ENCODE results near the gene INSRR.

Gene INSRR

DNA sequence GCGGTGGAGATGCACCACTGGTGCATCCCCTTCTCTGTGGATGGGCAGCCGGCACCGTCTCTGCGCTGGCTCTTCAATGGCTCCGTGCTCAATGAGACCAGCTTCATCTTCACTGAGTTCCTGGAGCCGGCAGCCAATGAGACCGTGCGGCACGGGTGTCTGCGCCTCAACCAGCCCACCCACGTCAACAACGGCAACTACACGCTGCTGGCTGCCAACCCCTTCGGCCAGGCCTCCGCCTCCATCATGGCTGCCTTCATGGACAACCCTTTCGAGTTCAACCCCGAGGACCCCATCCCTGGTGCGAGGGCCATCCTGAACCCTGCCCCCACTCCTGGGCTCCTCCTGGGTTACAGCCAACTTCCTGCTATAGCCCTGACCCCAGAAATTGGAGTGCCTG lies 14.7 kb upstream of the INSRR start:
- DNase-seq: no peak

DNA sequence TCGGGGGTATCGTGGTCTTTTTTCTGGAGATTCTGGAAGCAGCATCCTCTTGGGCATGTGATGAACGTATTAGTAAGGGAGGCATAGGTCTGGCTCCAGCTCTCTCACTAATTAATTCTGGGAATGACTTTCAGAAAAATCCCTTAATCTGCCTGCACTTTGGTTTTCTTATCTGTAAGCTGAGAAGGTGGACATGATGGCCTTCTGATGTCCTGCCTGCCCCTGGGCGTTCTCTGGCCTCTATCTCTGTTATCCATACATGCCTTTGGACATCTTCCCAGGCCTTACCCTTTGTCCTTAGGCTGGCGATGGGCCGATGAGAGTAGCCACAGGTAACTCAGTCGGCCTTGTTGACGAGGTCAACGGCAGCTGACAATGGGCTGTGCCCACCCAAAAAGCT lies 10.5 kb upstream of the INSRR start:
- no peak for DNase-seq

DNA sequence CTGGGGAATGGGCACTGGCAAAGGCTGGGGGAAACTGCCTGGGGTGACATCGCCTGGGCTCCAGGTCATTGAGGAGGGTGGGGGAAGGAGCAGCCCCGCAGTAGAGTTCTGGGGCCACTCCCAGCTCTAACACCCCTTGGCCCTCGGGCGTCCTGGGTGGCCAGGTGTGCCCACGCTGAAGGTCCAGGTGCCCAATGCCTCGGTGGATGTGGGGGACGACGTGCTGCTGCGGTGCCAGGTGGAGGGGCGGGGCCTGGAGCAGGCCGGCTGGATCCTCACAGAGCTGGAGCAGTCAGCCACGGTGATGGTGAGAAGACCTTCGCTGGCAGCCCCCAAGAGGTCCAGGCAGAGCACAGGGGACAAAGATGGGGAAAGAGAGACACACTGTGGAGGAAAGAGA lies 9.4 kb upstream of the INSRR start:
- no peak for DNase-seq

DNA sequence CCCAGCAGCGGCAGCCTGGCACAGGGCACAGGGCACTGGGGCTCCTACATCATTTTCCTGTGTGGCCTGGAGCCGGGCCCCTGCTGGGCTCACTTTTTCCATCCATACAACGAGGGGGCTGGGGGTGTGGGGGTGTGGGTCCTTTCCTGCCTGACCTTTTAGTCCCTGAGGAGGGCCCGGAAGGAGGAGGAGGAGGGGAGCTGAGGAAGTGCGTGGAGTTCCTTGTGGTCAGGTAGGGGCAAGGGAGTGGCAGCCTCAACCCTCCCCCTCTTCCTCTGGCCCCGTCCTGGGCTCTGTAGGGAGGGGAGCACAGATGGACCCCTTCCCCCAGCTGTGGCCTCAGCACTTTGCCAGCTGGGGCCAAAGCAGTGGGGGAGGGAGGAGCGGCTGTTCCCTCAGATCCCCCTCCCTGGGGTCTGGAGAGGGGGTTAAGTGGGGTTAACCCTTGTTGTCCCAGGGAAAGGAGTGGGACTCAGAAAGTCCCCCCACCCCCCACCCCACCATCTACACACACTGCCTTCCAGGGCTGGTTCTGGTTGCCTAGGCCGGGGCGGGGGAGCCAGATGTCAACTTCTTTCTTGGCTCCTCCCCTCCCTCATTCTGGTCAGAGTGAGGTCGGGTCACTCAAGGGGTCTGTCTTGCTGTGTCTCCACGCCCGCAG lies 7.5 kb upstream of the INSRR start:
- no peak for DNase-seq

DNA sequence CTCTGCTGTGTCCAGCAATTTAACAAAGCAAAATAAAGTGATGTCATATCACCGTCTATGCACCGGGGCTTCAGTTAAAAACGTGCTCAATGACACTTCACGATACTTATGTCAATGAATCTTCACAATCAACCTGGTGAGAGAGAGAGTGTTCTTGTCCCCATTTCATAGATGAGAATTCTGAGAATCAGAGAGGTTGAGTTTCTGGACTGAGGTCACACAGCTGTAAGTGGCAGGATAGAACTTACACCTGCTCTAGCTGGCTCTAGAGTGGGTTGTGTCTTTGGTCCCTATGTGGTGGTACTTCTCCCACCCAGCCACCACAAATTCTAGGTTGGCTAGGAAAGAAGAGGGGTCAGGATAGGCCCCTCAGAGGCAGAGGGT lies 6.9 kb upstream of the INSRR start:
- no peak for DNase-seq

DNA sequence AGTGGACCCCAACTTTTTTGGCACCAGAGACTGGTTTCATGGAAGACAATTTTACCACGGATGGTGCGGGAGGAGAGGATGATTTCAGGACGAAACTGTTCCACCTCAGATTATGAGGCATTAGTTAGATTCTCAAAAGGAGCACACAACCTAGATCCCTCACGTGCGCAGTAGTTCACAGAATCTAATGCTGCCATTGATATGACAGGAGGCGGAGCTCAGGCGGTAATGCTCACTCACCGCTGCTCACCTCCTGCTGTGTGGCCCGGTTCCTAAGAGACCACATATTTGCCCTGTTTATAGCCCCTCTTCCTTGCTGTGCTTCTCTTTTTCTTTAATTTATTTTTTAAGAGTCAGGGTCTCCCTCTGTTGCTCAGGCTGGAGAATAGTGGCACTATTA lies 6.3 kb upstream of the INSRR start:
- DNase-seq: no peak

DNA sequence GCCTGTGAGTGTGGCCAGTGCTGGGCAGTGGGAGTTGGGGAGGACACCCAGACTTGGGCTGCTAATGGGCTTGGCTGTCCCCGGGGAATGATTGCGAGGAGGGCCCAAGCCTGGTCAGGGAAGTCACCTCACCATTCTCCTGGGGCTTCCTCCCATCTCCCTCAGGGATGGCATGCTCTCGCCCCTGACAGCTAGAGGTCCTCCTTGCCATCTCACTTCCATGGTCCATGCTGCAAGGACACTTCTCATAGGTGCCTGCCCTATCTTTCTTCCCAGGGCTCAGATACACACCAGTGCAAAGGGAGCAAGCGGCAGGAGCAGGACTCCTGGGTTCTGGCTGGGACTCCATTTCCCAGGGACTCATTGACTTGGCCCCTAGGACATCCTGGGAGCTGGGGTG lies 5.9 kb upstream of the INSRR start:
- DNase-seq: no peak

DNA sequence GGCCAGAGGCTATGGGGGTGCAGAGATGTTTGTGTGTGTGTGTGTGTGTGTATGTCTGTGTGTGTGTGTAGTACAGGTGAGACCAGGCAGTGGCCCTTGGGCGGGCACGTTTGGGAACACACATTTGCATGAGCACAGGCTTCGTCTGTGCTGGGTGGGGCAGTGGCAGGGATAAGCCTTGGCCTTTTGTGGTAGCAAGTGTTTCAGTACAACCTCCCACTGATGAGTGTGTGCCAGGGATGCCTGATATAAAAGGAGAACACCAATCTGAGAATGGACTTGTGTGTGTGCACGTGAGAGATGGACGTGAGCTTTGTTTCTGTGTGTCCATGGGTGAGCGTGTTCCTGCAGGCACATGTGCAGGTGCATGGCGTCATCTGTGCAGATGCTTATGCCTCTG lies 4.7 kb upstream of the INSRR start:
- DNase-seq: no peak

DNA sequence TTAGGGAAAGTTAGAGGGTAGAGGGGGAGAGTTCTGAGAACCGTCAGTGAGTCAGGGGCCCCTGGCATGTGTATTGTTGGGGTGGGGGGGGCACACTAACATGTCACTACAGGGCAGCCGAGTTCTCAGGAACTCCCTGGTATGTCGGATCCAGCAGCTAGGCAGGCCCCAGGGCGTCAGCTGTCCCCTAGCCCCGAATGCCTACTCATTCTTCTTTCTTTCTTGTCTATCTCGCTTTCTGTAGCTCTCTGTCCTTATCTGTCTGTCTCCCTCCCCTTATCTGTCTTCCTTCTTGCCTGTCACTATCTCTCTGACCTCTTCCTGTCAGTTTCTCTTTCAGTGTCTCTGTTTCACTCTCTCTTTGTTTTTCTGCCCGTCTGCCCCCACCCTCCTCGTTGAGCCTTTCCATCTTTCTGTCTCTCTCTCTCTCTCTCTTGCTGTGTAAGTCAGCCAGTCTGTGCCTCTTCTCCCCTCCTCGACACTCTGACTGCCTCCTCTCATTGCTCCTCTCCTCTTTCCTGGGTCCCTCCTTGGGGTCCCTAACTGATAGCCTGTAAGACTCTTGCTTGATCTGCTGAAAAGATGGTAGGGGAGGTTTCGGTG lies 4.2 kb upstream of the INSRR start:
- no peak for DNase-seq

DNA sequence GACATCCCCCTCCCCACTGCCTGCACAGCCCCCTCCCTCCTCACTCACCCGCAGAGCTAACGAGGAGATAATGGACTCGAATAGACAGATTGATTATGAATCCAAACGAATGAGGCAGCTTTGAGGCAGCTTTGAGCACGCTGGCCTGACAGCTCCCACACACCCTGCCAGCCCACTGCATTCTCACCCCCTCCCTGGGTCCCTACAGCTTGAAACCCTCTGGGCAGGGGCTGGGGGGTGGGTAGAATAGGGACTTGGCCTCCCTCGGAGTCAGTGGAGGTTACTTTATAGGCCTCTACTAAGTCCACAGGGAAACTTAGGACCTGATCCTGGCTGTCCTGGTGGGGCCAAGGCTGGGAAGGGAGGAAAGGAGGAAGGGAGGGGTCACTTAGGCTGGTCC lies 3.7 kb upstream of the INSRR start:
- no peak for DNase-seq

DNA sequence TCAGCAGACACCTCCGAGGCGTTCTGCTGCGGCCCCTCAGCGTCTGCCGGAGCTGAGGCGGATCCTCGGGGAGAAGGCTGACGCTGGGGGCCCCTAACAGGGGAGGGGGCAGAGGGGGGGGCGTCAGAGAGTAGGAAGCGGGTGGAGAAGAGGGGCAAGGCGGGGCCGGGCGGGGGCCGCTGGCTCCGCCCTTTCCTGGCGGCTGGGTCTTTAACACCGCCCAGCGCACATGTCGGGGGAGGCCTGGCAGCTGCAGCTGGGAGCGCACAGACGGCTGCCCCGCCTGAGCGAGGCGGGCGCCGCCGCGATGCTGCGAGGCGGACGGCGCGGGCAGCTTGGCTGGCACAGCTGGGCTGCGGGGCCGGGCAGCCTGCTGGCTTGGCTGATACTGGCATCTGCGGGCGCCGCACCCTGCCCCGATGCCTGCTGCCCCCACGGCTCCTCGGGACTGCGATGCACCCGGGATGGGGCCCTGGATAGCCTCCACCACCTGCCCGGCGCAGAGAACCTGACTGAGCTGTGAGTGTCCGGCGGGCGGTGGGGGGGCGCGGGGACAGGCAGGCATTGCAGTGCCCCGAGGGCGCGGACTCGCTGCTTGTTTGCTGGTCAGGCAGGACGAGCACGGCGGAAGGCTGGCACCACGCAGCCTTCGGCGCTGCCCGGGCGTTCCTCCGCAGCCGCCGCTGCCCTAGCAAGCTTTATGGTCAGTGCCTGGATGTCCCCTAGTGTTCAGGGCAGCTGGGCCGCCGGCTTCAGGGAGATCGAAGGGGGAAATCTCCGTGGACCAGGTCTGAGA lies 1.9 kb upstream of the INSRR start, which contains the start of gene NTRK1:
Gene NTRK1, plus strand, starts transcription at position 238 of the 796 bp plus-strand sequence. Its CDS starts 70 bp downstream, at position 308.
- DNase-seq: peak; percentile 89

DNA sequence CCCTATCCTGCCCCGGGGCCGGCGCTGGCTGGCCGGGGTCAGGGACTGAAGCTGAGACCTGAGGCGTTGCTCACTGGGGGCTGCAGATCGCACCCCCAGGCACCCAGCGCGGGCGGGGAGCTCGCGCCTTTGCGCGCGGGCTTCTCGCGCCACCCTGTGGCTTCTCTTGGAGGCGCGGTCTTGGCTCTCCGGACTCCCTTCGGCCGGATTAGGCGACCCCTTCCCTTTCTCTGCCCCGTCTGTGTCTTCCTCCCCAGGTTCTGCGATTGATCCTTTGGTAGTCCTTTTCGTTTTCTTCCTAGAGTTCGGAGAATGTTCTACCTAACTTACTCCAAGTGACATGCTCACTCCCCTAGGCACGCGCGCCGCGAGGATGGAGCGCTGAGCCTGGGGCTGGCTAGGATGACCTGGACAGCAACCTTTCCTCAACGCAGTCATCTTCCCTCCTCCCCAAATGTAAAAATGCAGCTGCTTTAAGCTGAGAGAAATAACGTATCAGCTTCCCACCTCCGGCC lies 1.3 kb upstream of the INSRR start:
- peak; percentile 82 for DNase-seq

DNA sequence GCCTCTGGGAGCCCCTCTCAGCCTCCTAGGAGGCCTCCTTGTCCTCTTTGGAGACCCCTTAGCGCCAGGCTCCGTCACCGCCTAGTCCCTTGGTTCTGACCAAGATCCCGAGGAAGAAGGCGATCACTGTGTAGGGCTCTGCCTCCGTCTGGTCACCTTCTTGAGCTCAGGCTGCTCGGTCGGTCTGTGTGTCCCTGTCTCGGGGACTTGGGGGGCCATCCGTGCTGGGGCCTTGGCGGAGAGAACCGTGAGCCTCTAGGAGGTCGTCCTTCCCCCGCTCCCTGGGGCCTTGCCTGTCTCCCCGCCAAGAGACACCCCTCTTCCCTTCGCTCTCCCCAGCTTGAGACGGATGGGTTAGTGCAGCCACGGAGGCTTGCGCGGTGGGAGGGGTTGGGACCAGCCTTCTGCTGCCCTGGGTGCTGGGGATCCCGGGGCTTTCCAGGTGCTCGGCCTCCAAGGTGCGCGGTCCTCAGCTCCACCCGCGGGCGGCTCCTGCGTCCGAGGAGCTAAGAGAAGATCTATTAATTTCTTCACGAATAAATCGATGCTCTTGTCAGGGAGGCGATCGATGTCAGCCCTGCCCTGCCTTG lies 701 bp upstream of the INSRR start:
- peak; percentile 40 for DNase-seq

DNA sequence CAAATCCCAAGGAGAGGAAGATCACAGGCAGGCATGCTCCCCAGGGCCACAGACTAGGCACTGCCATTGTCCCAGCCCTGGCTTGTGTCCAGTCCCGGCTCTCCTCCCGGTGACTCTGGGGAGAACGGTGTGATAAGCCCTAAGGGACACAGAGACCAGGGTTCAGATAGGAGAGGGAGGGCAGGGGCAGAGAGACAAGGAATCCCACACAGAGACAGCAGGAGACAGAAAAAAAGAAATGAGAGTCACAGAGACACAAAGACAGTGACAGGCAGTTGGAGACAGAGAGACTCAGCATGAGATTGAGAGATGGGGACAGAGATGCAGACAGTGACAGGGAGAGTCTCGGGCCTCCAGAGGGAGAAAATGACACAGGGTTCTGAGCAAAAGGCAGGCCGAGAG lies 361 bp downstream of the INSRR start:
- DNase-seq: no peak

DNA sequence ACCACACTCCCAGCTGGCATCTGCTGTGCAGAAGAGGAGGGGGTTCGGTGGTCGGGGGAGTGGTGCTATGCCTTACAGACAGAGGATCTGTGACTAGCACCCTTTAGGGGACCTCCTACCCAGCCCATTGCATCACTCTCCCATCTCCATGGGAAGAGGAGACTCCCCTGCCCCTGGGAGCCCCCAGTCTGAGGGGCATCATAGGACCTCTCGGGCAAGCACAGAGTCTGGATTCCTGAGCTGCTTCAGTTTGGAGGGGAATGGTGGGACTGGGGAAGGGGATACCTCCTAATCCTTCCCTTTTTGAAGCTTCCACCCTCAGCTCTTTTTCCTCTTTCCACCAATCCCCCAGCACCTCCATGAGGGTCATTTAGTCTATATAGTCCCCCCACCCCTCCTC lies 1.4 kb downstream of the INSRR start:
- no peak for DNase-seq

DNA sequence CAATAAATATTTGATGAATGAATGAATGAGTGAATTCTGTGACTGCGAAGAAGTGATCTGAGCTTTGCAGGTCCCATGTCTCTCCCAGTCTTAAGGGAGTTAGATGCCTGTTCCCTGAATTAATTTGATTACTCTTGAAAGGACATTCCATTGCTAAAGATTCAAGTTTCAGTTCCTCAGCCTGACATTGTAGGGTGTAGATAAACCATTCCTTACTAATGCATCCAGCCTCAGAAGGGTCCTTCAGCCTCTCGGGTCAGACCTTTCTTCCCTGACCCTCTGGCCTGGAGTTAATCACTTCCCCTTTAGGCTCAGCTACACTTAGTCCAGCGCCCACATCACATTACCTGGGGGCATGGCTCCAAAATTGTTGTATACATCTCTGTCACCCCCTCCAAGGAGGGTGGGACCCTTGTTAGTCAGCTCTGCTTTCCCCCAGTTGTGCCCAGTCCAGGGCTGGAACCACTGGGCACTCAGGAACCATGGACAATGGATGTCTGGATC lies 2.6 kb downstream of the INSRR start:
- DNase-seq: no peak

DNA sequence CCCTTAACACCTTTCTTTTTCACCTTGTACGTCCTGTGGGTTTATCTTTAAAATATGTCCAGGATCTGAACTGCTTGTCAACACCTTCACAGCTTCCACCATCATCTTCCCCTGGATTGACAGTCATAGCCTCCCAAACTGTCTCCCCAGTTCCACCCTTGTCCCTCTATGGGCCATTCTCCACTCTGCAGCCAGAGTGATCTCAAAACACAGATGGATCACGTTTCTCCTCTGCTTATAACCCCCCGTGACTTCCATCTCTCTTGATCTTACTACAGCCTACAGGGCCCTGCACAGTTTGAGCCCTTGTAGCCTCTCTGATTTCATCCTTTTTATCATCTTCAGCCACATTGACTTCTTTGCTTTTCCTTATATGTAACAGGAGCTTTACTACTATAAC lies 4.3 kb downstream of the INSRR start:
- no peak for DNase-seq

DNA sequence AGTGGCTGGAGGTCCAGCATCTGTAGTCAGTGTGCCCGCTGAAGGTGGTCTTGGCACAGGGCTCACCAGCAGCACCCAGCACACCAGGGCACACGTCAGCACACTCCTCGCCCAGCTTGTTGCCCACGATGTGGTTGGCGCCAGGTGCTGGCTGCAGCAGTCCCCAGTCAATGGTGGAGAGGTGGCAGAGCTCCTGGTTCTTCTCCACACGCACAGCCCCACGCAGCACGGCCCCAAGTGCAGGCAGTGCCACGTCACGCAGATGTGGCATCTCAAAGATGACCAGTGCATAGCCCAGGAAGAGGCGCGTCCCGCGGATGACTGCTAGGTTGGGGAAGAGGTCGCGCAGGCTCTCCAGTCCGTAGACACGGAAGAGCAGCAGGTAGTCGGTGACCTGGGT lies 5.2 kb downstream of the INSRR start:
- DNase-seq: no peak

DNA sequence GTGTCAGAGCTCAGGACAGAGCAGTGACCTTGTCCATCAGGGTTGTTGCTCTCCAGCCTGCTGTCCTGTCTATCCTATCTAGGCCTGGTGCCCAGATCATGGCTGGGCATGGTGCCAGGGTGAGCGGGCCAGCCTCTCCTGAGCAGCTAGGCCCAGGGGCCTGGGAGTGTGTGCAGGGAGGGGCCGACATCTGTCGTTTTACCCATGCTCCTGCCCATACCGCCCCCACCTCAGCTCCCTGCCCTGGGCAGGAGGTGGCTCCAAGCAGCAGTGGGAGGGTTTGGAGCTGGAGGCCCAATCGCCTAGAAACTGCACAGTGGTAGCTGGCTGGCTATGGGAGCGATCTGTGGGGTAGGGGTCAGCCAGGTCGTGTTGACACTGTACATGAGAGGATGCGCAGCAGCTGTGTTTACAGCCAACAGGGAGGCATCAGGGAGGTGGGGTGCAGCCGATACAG lies 6.5 kb downstream of the INSRR start:
- DNase-seq: peak; percentile 85

DNA sequence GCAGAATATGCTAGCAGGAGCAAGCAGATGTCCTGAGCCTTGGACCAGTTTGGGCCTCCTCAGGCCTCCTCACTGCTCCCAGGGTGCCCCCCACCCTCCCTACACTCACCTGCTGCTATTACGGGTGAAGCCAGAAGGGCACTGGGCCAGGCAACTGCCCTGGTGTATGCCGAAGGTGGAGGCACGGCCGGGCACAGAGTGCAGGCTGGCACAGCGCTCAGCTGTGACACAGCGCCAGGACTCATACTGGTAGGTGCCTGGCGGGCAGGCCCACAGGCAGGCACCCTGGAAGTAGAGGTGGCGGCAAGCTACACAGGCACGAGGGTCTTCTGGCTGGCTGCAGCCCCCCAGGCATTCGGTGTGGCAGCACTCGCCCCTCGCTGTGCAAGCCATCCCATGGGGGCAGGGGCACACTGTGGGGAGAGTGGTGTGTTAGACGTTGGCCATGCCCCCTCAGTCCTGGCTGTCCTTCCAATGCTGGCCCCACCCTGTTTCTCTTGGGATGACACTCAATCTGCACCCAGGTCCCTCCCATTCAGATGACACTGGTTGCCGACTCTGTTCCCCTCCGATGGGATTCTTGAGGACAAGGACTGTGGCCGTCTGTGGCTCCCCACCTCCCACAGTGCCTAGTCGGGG lies 7.0 kb downstream of the INSRR start:
- peak; percentile 23 for DNase-seq

DNA sequence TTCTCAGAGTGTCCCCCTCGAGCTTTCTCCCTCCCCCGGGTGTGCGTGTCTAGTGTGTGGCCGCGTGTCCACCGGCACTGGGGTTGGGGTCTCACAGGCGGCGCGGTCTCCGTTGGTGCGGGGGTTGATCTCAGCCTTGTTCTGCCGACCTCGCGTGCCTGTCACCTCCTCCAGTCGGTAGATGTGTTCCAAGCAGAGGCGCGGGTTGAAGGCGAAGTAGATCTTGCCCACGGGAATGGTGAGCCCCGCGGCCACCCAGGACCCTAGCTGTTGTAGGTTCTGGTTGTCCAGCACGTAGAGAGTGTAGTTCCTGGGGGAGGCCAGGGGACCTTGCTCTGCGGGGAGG lies 9.8 kb downstream of the INSRR start:
- peak; percentile 1 for DNase-seq

DNA sequence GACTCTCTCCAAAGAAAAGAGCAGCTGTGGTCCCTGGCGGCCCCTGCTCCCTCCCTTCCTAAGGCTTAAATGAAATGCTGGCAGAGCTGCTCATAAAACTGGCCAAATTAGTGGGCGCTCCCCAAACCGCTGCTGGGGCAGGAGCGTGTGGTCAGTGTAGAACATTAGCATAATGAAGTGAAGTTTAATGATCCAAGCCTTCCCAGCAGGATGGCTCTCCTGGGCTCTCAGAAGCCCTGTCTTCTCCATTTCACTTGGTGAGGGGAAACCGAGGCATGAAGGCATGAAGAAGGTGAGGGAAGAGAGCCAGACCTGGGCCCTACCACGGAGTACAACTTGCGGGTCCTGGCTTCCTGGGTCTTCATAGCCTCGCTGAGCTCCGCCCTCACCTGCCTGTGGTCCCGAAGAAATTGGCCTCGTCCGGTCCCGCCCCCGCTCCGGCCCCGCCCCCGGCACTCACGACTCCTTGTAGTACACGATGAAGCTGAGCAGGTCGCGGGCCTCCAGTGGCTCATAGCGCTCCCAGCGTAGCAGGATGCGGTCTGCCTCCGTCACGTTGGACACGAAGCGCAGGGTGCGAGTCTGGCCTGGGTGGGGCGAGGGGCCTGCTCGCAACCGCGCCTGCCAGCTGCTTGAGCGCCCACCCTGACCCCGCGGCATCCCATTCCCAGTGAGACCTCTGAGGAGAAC lies 10.3 kb downstream of the INSRR start:
- peak; percentile 70 for DNase-seq
